ENCODE measurements around the gene TAGLN3.

DNA sequence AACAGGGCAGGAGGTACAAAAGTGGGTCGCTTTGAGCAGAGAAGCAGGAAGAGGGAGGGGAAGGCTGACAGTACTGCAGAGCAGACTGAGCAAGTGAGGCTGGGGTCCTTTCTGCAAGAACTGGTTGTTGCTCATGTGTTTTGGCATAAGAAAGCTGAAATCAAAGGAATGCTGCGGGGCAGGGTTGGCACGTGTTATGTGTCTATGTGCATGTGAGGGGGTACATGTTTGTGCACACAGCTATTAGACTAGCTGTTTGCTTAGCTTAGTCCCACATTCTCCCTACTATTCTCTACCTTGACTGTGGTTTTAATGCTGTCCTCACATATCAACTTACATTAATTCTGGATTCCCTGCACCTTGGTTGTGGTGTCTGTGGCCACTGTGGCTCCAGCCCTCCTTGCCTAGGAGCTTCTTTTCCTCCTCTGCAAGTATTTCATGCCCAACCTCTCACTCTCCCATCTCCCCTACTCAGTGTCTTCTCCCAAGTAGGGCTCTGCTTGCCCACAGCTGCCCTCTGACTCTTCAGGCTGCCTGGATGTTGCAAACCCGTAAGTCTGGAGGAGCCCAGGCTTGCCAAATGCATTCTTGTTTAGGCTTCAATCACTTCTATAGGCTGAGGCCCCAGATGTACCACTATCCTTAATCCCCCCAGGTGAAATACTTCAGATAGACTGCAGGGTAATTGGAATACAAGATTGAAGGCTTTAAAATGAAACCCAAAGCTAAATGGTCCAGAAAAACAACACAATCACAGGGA is 4.8 kb downstream of the TAGLN3 start:
- TF ChIP-seq POLR2A (IDR thresholded peaks at IDR 0.05), result no peak
- TF ChIP-seq, protein P1, sequence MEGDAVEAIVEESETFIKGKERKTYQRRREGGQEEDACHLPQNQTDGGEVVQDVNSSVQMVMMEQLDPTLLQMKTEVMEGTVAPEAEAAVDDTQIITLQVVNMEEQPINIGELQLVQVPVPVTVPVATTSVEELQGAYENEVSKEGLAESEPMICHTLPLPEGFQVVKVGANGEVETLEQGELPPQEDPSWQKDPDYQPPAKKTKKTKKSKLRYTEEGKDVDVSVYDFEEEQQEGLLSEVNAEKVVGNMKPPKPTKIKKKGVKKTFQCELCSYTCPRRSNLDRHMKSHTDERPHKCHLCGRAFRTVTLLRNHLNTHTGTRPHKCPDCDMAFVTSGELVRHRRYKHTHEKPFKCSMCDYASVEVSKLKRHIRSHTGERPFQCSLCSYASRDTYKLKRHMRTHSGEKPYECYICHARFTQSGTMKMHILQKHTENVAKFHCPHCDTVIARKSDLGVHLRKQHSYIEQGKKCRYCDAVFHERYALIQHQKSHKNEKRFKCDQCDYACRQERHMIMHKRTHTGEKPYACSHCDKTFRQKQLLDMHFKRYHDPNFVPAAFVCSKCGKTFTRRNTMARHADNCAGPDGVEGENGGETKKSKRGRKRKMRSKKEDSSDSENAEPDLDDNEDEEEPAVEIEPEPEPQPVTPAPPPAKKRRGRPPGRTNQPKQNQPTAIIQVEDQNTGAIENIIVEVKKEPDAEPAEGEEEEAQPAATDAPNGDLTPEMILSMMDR (IDR thresholded peaks at IDR 0.05), result no peak

Data from sigmoid colon (tissue), 3 donors.